HG03460 (cell line): ENCODE measurements around the gene USP32.
"Not testable (repeated sequence)": the region's sequence is repeated elsewhere in the genome, so short reads cannot be mapped to it uniquely, and the experiment has no call there.

Experiments
- ATAC-seq: cut with Tn5 transposase; IDR thresholded peaks from one replicate; pipeline ENCODE4 v1.9.1; 2021; ENCODE audit not compliant: unreplicated experiment

The USP32 gene

DNA sequence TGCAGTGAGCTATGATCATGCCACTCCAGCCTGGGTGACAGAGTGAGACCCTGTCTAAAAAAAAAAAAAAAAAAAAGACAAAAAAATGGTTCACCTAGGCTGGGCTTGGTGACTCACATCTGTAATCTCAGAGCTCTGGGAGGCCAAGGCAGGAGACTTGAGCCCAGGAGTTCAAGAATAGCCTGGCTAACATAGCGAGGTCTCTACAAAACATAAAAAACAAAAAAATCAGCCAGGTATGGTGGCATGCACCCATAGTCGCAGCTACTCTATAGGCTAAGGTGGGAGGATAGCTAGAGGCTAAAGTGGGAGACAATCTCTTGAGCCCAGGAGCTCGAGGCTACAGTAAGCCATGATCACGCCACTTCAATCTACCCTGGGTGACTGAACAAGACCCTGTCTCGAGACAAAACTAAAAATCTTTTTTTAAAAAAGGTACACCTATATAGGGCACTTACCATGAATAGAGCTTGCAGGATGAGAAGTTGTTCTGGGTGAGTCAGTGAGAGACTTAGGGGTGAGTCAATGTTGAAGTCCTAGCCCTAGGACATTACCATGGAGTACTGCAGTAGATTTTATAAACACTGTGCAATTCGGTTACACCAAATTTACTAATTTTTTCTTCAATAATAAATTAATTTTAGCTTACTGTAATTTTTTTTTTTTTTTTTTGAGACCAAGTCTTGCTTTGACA, 19.0 kb downstream of the USP32 start:
- no peak for ATAC-seq

DNA sequence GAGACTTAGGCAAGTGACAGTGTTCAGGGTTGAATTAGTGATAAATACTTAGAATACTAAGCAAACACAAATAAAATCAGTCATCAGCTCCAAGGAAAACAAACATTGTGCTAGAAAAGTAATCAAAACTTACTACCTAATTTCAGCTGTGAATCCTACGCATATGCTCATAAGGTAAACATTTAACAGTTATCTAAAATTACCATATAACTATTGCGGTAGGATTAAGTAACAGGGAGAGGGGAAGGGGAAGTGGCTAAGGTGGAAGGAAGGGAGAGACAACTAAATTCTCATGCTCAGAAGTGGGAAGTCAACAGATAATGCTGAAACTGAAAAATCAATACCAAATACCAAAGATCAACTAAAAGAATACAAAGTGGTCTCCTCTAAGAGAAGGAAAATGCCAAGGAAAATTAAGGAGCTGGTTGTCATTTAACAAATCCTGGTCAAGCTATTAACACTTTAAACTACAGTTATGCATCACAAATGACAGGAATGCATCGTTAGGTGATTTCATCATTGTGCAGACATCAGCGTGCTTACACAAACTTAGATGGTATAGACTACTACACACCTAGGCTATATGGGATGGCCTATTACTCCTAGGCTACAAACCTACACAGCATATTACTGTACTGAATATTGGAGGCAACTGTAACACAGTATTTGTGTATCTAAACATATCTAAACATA, 20.0 kb downstream of the USP32 start:
- ATAC-seq: no peak

DNA sequence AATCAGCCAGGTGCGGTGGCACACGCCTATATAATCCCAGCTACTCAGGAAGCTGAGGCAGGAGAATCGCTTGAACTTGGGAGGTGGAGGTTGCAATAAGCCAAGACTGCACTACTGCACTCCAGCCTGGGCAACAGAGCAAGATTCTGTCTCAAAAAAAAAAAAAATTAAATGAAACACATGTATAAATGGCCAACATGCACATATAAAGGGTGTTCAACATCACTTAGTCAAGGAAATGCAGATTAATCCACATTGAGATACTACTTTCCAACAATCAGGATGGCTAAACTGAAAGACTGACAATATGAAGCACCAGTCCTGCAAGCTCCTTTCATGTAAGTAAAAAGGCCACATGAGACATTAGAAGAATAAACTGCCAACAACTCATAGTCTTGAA, 20.5 kb downstream of the USP32 start:
- no peak for ATAC-seq

DNA sequence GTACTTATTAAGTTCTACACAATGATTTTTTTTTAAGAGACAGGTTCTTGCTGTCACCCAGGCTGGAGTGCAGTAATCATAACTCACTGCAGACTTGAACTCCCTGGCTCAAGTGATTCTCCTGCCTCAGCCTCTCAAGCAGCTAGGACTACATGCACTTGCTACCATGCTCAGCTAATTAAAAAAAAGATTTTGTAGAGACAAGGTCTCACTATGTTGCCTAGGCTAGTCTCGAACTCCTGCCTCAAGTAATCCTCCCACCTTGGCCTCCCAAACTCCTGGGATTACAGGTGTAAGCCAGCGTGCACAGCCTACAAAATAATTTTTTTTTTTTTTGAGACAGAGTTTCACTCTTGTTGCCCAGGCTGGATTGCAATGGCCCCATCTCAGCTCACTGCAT, 22.2 kb downstream of the USP32 start:
- no peak for ATAC-seq

DNA sequence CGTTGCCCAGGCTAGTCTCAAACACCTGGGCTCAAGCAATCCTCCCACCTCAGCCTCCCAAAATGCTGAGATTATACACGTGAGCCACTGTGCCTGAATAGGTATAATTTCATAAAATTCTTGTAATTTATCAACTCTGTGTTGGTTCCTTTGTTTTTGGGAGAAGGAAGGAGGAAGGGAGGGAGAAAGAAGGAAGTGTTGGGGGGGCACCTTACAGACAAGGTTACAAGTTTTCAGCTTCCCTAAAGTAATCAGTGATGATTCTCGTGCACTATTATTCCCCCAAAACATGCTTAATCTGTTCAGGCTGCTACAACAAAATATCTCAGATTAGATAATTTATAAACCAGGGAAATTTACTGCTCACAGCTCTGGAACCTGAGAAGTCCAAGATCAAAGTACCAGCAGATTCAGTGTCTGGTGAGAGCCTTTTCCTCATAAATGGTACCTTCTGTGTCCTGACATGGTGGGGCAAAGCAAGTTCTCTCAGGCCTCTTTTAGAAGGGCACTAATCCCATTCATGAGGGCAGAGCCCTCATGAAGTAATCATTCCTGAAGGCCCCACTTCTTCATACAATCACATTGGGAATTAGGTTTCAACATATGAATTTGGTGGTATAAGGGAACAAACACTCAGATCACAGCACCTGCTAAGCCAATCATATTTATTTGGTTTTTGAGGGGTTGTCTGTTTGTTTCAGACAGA, 28.1 kb downstream of the USP32 start:
- no peak for ATAC-seq

DNA sequence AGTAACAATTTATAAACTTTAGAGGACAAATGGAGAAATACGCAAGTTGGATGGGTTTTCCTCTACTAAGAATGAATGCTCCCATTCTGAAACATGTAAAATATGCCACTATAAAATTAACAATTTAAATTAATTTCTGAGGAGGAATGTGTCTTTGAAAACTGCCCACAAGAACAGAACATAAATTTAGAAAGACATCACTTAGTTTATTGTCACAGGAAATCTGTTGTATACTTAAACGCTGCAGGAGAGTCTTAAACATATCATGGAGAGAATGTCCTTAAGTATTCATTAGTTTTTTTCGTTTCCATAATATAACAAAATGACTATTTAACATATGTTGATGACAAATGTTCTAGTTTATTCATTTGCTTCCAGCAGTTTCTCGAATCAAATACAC, 29.6 kb downstream of the USP32 start:
- no peak for ATAC-seq

DNA sequence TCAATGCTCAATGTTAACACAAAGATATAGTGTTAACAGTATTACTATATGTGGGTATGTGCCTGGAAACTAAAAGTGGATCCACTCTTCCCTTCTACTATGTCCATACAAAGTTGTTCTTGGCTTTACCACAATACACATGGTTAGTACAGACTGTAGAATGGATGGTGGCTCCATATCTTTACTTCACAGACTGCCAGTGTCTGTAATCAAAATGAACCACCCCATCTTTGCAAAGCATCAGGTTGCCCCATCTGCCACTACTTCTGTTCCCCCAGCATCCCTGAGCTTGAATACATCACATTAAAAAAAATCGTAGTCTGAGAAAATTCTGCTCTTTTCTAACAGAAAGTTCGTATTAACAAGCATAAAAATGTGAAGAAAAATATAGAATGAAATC, 30.0 kb downstream of the USP32 start:
- ATAC-seq: no peak

DNA sequence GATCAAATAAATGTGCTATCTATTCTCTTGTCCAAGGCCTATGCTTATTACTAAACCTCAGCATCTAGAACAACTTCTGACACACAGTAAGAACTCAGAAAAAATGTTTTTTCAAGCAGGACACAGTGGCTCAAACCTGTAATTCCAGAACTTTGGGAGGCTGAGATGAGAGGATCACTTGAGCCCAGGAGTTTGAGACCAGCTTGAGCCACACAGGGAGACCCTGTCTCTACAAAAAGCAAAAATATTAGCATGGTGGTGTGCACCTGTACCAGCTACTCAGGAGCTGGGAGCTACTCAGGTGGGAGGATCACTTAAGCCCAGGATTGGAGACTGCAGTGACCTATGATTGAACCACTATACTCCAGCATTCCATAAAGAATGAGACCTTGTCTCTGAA, 32.5 kb downstream of the USP32 start:
- ATAC-seq: no peak

DNA sequence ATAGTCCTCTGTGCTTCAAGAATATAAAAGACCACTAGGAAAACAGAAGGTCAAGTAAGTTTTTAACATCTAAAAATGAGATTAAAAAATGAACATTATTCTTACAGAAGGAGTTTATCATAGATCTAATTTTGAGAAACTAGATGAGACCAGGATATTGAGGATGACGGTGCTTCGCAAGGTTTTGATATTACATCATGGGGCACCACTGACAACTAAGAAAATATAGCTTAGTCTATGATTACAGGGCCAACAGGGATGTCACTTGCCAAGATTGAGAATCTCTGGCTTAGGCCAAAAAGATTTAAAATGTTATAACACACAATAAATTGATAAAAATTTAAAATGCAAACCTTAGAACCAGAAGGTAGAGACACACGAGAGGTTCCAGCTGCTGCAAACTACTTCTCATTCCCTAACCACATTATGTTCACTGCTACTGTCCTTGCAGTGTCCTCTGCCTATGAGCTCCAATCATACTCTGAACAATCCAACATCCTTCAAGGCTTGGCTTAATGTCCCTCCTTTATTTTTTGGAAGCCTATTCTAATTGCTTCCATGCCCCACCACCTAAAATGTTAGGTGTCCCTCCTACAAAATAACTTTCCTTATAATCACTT, 33.2 kb downstream of the USP32 start:
- no peak for ATAC-seq

DNA sequence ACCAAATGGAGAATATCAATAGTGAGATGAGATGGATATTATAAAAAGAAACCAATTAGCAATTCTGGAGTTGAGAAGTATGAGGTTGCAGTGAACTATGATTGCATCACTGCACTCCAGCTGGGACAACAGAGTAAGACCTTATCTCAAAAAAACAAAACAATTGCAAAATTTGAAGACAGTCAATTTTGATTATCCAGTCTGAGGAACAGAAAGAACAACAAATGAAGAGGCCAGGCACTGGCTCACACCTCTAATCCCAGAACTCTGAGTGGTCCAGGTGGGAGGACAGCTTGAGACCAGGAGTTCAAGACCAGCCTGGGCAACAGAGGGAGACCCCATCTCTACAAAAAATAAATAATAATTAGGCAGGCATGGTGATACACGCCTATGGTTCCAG, 35.0 kb downstream of the USP32 start:
- ATAC-seq: no peak

DNA sequence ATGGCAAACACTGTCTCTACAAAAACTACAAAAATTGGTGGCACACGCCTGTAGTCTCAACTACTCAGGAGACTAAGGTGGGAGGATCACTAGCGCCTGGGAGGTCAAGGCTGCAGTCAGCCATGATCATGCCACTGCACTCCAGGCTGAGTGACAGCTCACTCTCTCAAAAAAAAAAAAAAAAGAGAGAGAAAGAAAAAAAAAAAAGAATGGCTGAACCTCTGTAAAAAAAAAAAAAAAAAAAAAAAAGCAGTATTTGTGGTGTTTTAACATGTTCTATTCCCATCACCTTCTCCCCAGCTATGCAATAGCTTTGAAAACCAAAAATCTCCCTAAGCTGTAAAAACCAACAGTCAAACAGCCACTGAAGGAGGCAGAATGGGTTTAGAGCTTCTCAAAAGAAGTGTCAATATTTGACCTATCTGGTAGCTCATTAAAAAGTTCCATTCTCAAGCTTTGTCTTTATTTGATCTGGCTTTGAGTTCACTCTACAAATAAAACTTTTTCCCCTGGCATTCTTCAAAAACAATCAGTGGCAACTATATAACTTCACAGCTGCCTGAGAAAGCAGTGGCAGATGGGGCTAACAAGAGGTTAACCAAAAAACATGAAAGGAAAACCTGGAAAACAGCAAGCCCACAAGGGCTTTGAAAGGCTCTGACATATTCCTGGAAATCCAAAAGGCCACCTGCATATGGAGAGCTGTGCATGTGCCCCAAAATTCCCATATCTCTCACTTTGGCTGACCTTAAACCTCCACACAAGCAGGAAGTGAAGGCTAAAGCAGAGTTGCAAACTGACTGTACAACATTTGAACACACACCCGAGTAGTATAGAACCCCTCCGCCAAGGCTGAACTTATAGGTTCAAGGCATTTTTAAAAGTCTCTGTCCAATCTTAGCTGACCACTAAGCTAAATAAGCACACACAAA, 36.0 kb downstream of the USP32 start:
- ATAC-seq: no peak

DNA sequence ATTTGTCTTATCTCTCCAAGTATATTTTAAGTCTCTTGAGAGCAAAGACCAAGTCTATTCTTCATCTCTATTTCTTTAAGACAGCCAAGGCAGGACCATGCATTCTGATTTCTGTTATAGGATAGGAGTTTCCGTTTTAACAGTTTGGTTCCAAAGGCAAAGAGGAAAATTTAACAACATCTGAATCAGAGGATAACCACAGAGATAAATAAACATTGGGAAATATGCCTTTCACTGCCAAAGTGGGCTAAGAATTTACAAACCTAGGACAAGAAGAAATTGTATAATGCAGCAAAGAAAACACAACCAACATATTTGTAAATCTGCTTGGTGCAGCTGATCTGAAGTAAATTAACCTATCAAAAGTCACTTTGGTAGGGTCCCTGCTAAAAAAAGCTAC, 37.7 kb downstream of the USP32 start:
- ATAC-seq: no peak

DNA sequence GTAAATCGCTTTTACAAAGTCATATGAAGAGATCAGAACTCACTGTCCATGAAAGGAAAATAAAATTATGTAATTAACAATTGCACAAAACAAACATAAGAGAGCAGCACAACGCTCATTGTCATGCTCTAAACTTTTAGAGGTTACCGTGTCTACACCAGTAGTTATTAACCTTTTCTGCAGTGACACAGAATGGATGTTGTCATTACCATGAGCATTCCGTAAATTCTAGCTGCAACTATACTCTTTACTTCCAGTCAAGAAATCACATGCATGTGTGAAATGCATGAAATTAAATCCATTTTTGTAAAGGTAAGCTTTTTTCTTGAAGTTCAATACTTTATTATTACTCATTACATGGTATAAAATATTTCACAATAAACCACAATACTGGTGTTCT, 38.2 kb downstream of the USP32 start:
- no peak for ATAC-seq

DNA sequence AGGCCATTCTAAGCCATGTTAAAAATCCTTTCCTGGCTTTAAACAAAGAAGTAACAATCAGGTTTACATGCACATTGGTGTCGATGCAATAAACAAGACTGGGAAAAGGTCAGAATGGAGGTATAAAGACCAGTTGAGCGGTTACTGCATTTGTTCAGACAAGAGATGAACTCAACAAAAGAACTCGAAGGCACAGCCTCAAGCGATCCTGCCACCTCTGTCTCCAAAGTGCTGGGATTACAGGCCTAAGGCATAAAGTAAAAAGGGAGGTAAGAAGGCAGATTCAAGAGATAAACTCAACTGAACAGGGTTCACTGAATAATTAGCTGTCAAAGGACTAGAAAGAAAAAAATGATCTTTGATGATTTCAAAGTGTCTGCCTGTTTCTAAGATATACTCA, 39.4 kb downstream of the USP32 start:
- no peak for ATAC-seq

DNA sequence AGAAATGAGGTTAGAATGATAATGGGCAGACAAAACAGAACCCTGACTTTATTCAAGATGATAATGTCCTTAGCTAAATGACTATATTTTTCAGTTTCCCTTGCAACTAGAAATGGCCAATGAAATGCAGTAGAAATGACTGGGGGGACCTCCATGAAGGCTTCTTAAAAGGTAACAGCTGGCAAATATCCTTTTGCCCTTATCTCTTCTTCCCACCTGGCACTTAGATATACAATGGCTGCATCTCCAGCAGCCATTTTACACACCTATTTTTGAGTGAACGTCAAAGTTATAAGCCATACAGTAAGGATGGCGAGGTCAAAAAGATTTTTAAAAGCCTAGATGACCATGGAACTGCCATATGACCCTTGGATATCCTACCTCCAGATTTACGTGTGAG, 39.9 kb downstream of the USP32 start:
- ATAC-seq: no peak

DNA sequence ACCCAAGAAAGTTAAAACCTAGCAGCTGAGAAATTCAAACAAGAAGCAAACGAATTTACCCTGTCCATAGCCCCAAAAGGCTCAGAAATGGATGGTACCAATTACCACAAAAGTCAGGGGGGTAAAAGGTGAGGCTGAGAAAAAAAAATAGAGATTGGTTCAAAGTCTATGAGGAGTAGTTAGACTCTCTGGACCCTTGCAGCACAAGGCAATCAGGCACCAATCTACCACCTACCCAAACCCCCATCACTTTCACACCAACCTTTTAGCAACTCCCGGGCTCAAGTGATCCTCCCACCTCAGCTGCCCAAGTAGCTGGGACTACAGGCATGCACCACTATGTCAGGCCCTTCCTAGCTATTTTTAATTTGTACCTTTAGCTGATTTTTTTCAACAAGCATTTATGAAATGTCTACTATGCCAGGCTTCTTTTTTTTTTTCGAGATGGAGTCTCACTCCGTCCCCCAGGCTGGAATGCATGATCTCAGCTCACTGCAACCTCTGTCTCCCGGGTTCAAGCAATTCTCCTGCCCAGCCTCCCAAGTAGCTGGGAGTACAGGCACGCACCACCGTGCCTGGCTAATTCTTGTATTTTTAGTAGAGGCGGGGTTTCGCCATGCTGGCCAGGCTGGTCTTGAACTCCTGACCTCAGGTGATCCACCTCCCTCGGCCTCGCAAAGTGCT, 40.8 kb downstream of the USP32 start:
- ATAC-seq: no peak

DNA sequence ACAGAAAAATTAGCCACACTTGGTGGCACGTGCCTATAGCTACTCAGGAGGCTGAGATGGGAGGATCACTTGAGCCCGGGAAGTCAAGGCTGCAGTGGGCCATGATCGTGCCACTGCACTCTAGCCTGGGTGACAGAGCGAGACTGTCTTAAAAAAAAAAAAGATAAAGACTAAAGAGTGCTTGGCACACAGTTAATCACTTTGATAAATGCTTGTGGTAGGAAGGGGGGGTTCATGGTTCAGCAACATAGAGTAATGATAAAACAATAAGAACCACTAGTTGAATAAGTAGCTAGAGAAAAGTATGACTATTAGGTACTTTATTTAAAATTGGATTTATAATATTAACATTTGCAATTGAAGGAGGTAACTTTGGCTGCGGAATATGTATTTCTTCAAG, 43.3 kb downstream of the USP32 start:
- ATAC-seq: no peak

DNA sequence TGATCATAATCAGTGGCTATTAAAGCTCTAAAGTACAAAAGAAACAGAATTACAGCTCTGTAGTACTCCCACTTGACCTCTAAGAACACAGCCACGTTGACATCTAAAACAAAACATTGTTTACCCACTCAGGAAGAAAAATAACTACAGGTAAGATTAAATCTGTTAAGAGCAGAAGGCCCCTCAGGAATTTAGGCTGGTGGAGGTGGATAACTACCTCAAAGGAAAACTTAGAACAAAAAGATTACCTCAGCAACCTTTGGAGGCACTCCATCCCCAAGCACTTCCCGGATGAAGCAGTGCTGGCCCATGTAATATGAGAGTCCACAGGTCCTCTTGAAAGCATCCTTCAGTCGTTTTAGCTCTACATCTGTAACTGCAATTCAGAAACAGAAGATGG, 46.7 kb downstream of the USP32 start:
- no peak for ATAC-seq

DNA sequence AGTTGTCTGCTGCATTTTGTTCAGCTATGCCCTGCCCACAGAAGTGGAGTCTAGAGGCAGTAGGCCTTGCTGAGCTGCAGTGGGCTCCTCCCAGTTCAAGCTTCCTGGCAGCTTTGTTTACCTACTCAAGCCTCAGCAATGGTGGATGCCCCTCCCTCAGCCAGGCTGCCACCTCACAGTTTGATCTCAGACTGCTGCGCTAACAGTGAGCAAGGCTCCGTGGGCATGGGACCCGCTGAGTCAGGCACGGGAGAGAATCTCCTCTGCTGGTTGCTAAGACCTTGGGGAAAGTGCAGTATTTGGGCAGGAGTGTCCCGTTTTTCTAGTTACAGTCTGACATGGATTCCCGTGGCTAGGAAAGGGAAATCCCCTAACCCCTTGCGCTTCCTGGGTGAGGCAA, 49.4 kb downstream of the USP32 start:
- ATAC-seq: not testable (repeated sequence)

DNA sequence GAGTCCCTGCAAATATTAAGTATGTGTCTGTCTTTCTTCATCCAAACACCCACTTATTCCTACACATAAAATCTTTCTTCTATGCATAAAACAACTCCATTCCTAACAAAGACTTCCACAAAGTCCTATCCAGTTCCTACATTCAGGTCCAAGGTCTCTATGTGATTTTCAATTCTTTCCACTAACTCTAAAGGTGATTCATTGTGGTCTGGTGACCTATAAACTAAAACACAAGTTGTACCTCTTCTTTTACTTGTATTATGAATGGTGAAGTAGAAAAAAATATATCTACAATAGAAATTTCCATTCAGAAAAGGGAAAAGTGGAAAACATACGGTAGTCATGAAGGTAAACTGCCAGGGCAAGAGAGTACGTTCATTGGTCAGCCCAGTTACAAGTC, 56.6 kb downstream of the USP32 start:
- no peak for ATAC-seq
